Measurements from ENCODE around the gene TAMALIN.
"Not testable (repeated sequence)": the region's sequence is repeated elsewhere in the genome, so short reads cannot be mapped to it uniquely, and the experiment has no call there.

The TAMALIN gene

GRCh38 chr12:51971679-51972421, 34.9 kb upstream of the TAMALIN start:
- Histone ChIP-seq H3K9me3 (ENCODE audit: insufficient read depth, low read depth, low read length) (no peaks in the 10 kb centered on the region), H3K27me3 (ENCODE audit: insufficient read depth, low read length) (no peaks in the 10 kb centered on the region), H3K4me3 (ENCODE audit: low read length) (no peak overlapping the region), H3K9ac (ENCODE audit: low read depth, low read length) (no peak overlapping the region), H3K4me1 (ENCODE audit: insufficient read depth, low read length) (peaks cover 7% of the 10 kb centered on the region), H3K27ac (ENCODE audit: low read depth, low read length) (no peak overlapping the region), H3K36me3 (ENCODE audit: insufficient read depth, low read length) (peaks cover 18% of the 10 kb centered on the region)
- 90% methylated on average over 4 of the region's 4 CpGs for WGBS

GRCh38 chr12:51972422-51972812, 34.3 kb upstream of the TAMALIN start:
- no peak overlapping the region for H3K4me3 ChIP-seq (ENCODE audit: low read length)
- no peak overlapping the region for H3K9ac ChIP-seq (ENCODE audit: low read depth, low read length)
- H3K36me3 ChIP-seq (ENCODE audit: insufficient read depth, low read length), result peaks cover 22% of the 10 kb centered on the region
- H3K27me3 ChIP-seq (ENCODE audit: insufficient read depth, low read length), result no peaks in the 10 kb centered on the region
- 91% methylated on average over 4 of the region's 5 CpGs for WGBS
- H3K9me3 ChIP-seq (ENCODE audit: insufficient read depth, low read depth, low read length), result no peaks in the 10 kb centered on the region
- peaks cover 7% of the 10 kb centered on the region for H3K4me1 ChIP-seq (ENCODE audit: insufficient read depth, low read length)
- H3K27ac ChIP-seq (ENCODE audit: low read depth, low read length), result no peak overlapping the region

- peaks cover 7% of the 10 kb centered on the region for H3K4me1 ChIP-seq (ENCODE audit: insufficient read depth, low read length)
- 75% methylated on average over 9 of the region's 9 CpGs for WGBS
- H3K36me3 ChIP-seq (ENCODE audit: insufficient read depth, low read length), result peaks cover 27% of the 10 kb centered on the region
- no peaks in the 10 kb centered on the region for H3K27me3 ChIP-seq (ENCODE audit: insufficient read depth, low read length)
- no peaks in the 10 kb centered on the region for H3K9me3 ChIP-seq (ENCODE audit: insufficient read depth, low read depth, low read length)
- H3K27ac ChIP-seq (ENCODE audit: low read depth, low read length), result no peak overlapping the region
- no peak overlapping the region for H3K4me3 ChIP-seq (ENCODE audit: low read length)
- no peak overlapping the region for H3K9ac ChIP-seq (ENCODE audit: low read depth, low read length)
These were observed 33.9 kb upstream of the TAMALIN start for GRCh38 chr12:51972849-51973273.

- Histone ChIP-seq H3K36me3 (ENCODE audit: insufficient read depth, low read length) (peaks cover 32% of the 10 kb centered on the region), H3K4me3 (ENCODE audit: low read length) (no peak overlapping the region), H3K4me1 (ENCODE audit: insufficient read depth, low read length) (peaks cover 7% of the 10 kb centered on the region), H3K9ac (ENCODE audit: low read depth, low read length) (no peak overlapping the region), H3K27ac (ENCODE audit: low read depth, low read length) (no peak overlapping the region), H3K27me3 (ENCODE audit: insufficient read depth, low read length) (no peaks in the 10 kb centered on the region), H3K9me3 (ENCODE audit: insufficient read depth, low read depth, low read length) (no peaks in the 10 kb centered on the region)
- WGBS, result 95% methylated on average over 4 of the region's 4 CpGs
These were observed 33.2 kb upstream of the TAMALIN start for GRCh38 chr12:51973560-51973959.

GRCh38 chr12:51974646-51975045, 32.1 kb upstream of the TAMALIN start:
- no peak overlapping the region for H3K27ac ChIP-seq (ENCODE audit: low read depth, low read length)
- WGBS, result 55% methylated on average over 2 of the region's 2 CpGs
- H3K27me3 ChIP-seq (ENCODE audit: insufficient read depth, low read length), result no peaks in the 10 kb centered on the region
- no peak overlapping the region for H3K9ac ChIP-seq (ENCODE audit: low read depth, low read length)
- H3K36me3 ChIP-seq (ENCODE audit: insufficient read depth, low read length), result peaks cover 32% of the 10 kb centered on the region
- peaks cover 7% of the 10 kb centered on the region for H3K4me1 ChIP-seq (ENCODE audit: insufficient read depth, low read length)
- H3K9me3 ChIP-seq (ENCODE audit: insufficient read depth, low read depth, low read length), result no peaks in the 10 kb centered on the region
- H3K4me3 ChIP-seq (ENCODE audit: low read length), result no peak overlapping the region

- WGBS, result 92% methylated on average over 8 of the region's 8 CpGs
- H3K36me3 ChIP-seq (ENCODE audit: insufficient read depth, low read length), result peaks cover 32% of the 10 kb centered on the region
- H3K9me3 ChIP-seq (ENCODE audit: insufficient read depth, low read depth, low read length), result no peaks in the 10 kb centered on the region
- no peak overlapping the region for H3K4me3 ChIP-seq (ENCODE audit: low read length)
- no peak overlapping the region for H3K27ac ChIP-seq (ENCODE audit: low read depth, low read length)
- H3K4me1 ChIP-seq (ENCODE audit: insufficient read depth, low read length), result peaks cover 7% of the 10 kb centered on the region
- no peak overlapping the region for H3K9ac ChIP-seq (ENCODE audit: low read depth, low read length)
- H3K27me3 ChIP-seq (ENCODE audit: insufficient read depth, low read length), result no peaks in the 10 kb centered on the region
These were observed 31.6 kb upstream of the TAMALIN start for GRCh38 chr12:51975196-51975595.

- peaks cover 42% of the 10 kb centered on the region for H3K36me3 ChIP-seq (ENCODE audit: insufficient read depth, low read length)
- H3K4me1 ChIP-seq (ENCODE audit: insufficient read depth, low read length), result peaks cover 7% of the 10 kb centered on the region
- H3K9ac ChIP-seq (ENCODE audit: low read depth, low read length), result no peak overlapping the region
- H3K9me3 ChIP-seq (ENCODE audit: insufficient read depth, low read depth, low read length), result no peaks in the 10 kb centered on the region
- H3K27ac ChIP-seq (ENCODE audit: low read depth, low read length), result no peak overlapping the region
- H3K4me3 ChIP-seq (ENCODE audit: low read length), result no peak overlapping the region
- WGBS, result 92% methylated on average over 10 of the region's 10 CpGs
- H3K27me3 ChIP-seq (ENCODE audit: insufficient read depth, low read length), result no peaks in the 10 kb centered on the region
These were observed 30.2 kb upstream of the TAMALIN start for GRCh38 chr12:51976376-51977160.

GRCh38 chr12:51977320-51977753, 29.4 kb upstream of the TAMALIN start:
- Histone ChIP-seq H3K9me3 (ENCODE audit: insufficient read depth, low read depth, low read length) (no peaks in the 10 kb centered on the region), H3K4me1 (ENCODE audit: insufficient read depth, low read length) (peaks cover 7% of the 10 kb centered on the region), H3K36me3 (ENCODE audit: insufficient read depth, low read length) (peaks cover 50% of the 10 kb centered on the region), H3K4me3 (ENCODE audit: low read length) (no peak overlapping the region), H3K27me3 (ENCODE audit: insufficient read depth, low read length) (no peaks in the 10 kb centered on the region), H3K9ac (ENCODE audit: low read depth, low read length) (no peak overlapping the region), H3K27ac (ENCODE audit: low read depth, low read length) (no peak overlapping the region)
- 93% methylated on average over 8 of the region's 8 CpGs for WGBS

GRCh38 chr12:51979306-51979705, 27.4 kb upstream of the TAMALIN start:
- H3K27me3 ChIP-seq (ENCODE audit: insufficient read depth, low read length); H3K4me3 ChIP-seq (ENCODE audit: low read length); H3K27ac ChIP-seq (ENCODE audit: low read depth, low read length); H3K9me3 ChIP-seq (ENCODE audit: insufficient read depth, low read depth, low read length); H3K9ac ChIP-seq (ENCODE audit: low read depth, low read length); H3K4me1 ChIP-seq (ENCODE audit: insufficient read depth, low read length): not testable (repeated sequence)
- 95% methylated on average over 5 of the region's 5 CpGs for WGBS
- H3K36me3 ChIP-seq (ENCODE audit: insufficient read depth, low read length), result peaks cover 69% of the 10 kb centered on the region

GRCh38 chr12:51980051-51980808, 26.5 kb upstream of the TAMALIN start:
- H3K27ac ChIP-seq (ENCODE audit: low read depth, low read length), result no peak overlapping the region
- H3K36me3 ChIP-seq (ENCODE audit: insufficient read depth, low read length), result peaks cover 77% of the 10 kb centered on the region
- no peaks in the 10 kb centered on the region for H3K27me3 ChIP-seq (ENCODE audit: insufficient read depth, low read length)
- no peak overlapping the region for H3K4me3 ChIP-seq (ENCODE audit: low read length)
- no peaks in the 10 kb centered on the region for H3K4me1 ChIP-seq (ENCODE audit: insufficient read depth, low read length)
- H3K9me3 ChIP-seq (ENCODE audit: insufficient read depth, low read depth, low read length), result no peaks in the 10 kb centered on the region
- WGBS, result 71% methylated on average over 6 of the region's 7 CpGs
- H3K9ac ChIP-seq (ENCODE audit: low read depth, low read length), result no peak overlapping the region

GRCh38 chr12:51980809-51981127, 26.0 kb upstream of the TAMALIN start:
- Histone ChIP-seq H3K36me3 (ENCODE audit: insufficient read depth, low read length) (peaks cover 77% of the 10 kb centered on the region), H3K27ac (ENCODE audit: low read depth, low read length) (no peak overlapping the region), H3K4me3 (ENCODE audit: low read length) (no peak overlapping the region), H3K27me3 (ENCODE audit: insufficient read depth, low read length) (no peaks in the 10 kb centered on the region), H3K9ac (ENCODE audit: low read depth, low read length) (no peak overlapping the region), H3K9me3 (ENCODE audit: insufficient read depth, low read depth, low read length) (no peaks in the 10 kb centered on the region), H3K4me1 (ENCODE audit: insufficient read depth, low read length) (no peaks in the 10 kb centered on the region)
- WGBS, result 95% methylated on average over 10 of the region's 10 CpGs

Measured in HUES64 (cell line).